GM12801 (cell line): Measurements from ENCODE around the gene PPFIA2.

ENCODE experiments used
- CTCF ChIP-seq: IDR thresholded peaks from one replicate; pipeline ENCODE4 v1.5.1; 2011; ENCODE audit warnings: control low read depth; ENCODE audit not compliant: insufficient read length; ENCODE audit errors: extremely low read depth

The PPFIA2 gene

GRCh38 chr12:81573228-81573627 lies 185.9 kb downstream of the PPFIA2 start:
- TF ChIP-seq CTCF: no peak

- no peak for TF ChIP-seq CTCF
Observed at GRCh38 chr12:81572411-81572810, 186.7 kb downstream of the PPFIA2 start.

- no peak for TF ChIP-seq CTCF
Observed at GRCh38 chr12:81570234-81570633, 188.9 kb downstream of the PPFIA2 start.

- no peak for TF ChIP-seq CTCF
Observed at GRCh38 chr12:81564237-81564636, 194.9 kb downstream of the PPFIA2 start.

- no peak for TF ChIP-seq CTCF
Observed at GRCh38 chr12:81558031-81558430, 201.1 kb downstream of the PPFIA2 start.

- no peak for TF ChIP-seq CTCF
Observed at GRCh38 chr12:81546811-81547210, 212.3 kb downstream of the PPFIA2 start.

- TF ChIP-seq CTCF: no peak
Observed at GRCh38 chr12:81543621-81544139, 215.5 kb downstream of the PPFIA2 start.
